ENCODE measurements around the gene OPA1. TPM values are rescaled to one million over a fixed set of nuclear protein-coding genes. Genes with fewer than 3 reads are reported as not detected.

The OPA1 gene
- total and polyA plus RNA-seq, 2 of the 8 experiments (the other 6 are each of a cell fraction or from before 2014, with no cell fraction given) = 20.3 to 109 TPM

DNA sequence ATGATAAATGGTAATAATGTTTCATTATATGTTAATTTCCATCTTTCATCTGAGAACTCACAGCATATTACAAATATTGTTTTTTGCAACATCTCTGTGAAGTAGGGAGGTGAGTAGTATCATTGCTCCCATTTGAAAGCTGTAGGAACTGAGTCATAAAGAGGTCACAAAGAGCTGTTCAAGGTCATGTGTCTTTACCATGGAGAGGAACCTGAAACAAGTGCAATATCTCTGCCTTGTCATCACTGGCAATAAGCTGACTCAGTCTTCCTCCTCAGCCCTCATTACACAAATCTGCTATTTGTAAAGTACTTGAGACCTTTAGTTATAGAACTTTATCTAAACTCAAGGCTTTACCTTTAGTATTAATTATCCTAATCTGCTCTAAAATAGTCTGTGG is 33.9 kb upstream of the OPA1 start:
- FAIRE-seq = no peak
- POLR2A ChIA-PET (ENCODE audit: partially characterized antibody) = no interaction called here

More for the DNA sequence above, 33.9 kb upstream of the OPA1 start:
- Histone ChIP-seq H3K9me3 (ENCODE audit: insufficient read depth in 2 of 2, low read depth in 1 of 2, low read length in 1 of 2) (no peaks in the 10 kb centered on the region), H3K23me2 (ENCODE audit: low read depth, low read length) (no peaks in the 10 kb centered on the region), H2BK20ac (ENCODE audit: low read length) (no peak overlapping the region), H2BK15ac (ENCODE audit: low read length) (no peak overlapping the region), H2AFZ (ENCODE audit: low read length) (no peak overlapping the region), H2BK5ac (ENCODE audit: low read depth, low read length) (no peak overlapping the region), H2BK12ac (ENCODE audit: low read depth, low read length) (no peak overlapping the region), H3K9ac (replicated peaks in 1 of 4; ENCODE audit: extremely low read depth in 1 of 4, low read depth in 3 of 4, low read length in 3 of 4) (no peak overlapping the region), H3K79me1 (ENCODE audit: low read depth, low read length) (no peaks in the 10 kb centered on the region), H3K56ac (replicated peaks; ENCODE audit: insufficient read length, low read depth, low read length) (no peak overlapping the region), H2AK5ac (ENCODE audit: low read depth, low read length) (no peak overlapping the region), H3K14ac (ENCODE audit: insufficient read length) (no peak overlapping the region), H3K4me1 (replicated peaks in 1 of 4; ENCODE audit: control insufficient read depth in 3 of 4, insufficient read depth in 4 of 4, low read length in 3 of 4) (peaks cover 0 to 4% (median 0%) of the 10 kb centered on the region in 4 experiments; a peak in 2 of 7 replicates), H3K4ac (replicated peaks; ENCODE audit: insufficient read length, low read depth, low read length) (no peak overlapping the region), H2BK120ac (replicated peaks; ENCODE audit: low read depth, low read length) (no peak overlapping the region), H3K27me3 (replicated peaks in 1 of 4; ENCODE audit: control insufficient read depth in 3 of 4, extremely low read depth in 1 of 4, insufficient read depth in 3 of 4, low read length in 3 of 4) (no peaks in the 10 kb centered on the region), H3K27ac (ENCODE audit: low read depth, low read length) (no peak overlapping the region), H4K5ac (ENCODE audit: insufficient read length, low read depth, low read length) (no peak overlapping the region), H4K20me1 (replicated peaks in 1 of 2; ENCODE audit: control insufficient read depth in 1 of 2, insufficient read depth in 2 of 2, low read length in 2 of 2) (no peaks in the 10 kb centered on the region), H3K36me3 (ENCODE audit: control insufficient read depth in 2 of 4, insufficient read depth in 4 of 4, low read length in 3 of 4) (no peaks in the 10 kb centered on the region), H4K8ac (ENCODE audit: extremely low read depth, insufficient read depth, low read length) (no peak overlapping the region), H3K18ac (ENCODE audit: extremely low read depth, low read length) (no peak overlapping the region), H4K91ac (replicated peaks; ENCODE audit: insufficient read length, low read length) (no peak overlapping the region), H3K23ac (ENCODE audit: insufficient read length) (no peak overlapping the region), H3K4me3 (ENCODE audit: extremely low read depth in 1 of 4, insufficient read depth in 2 of 4, low read depth in 3 of 4, low read length in 4 of 4) (no peak overlapping the region), H3K79me2 (ENCODE audit: control insufficient read depth in 1 of 2, insufficient read depth in 2 of 2, low read length in 2 of 2) (no peaks in the 10 kb centered on the region), H3K4me2 (ENCODE audit: insufficient read depth in 1 of 2, low read depth in 2 of 2, low read length in 2 of 2) (no peak overlapping the region)
- CTCF ChIA-PET (ENCODE audit: partially characterized antibody) = interaction anchor here (0.6 to 3.8 kb wide), 3 partner anchors 11 to 97 kb away, joined by 3 to 17 read pairs (median 6); no protein-coding TSS in a partner anchor
- DNase-seq (ENCODE audit: low read depth in 1 of 2, low spot score in 2 of 2) = no peak
- TF ChIP-seq GTF2F1 (IDR thresholded peaks at IDR 0.05; ENCODE audit: borderline replicate concordance, low read depth, low read length) = no peak
- TF ChIP-seq RNF2 (IDR thresholded peaks at IDR 0.05; ENCODE audit: borderline replicate concordance, low read depth, low read length, missing control alignments, poor library complexity, severe bottlenecking) = no peak
- no peak for TF ChIP-seq SIX5 (IDR thresholded peaks at IDR 0.05; ENCODE audit: low read depth, low read length)
- no peak for TF ChIP-seq CEBPB (IDR thresholded peaks at IDR 0.05; ENCODE audit: low read depth, low read length)
- TF ChIP-seq CBX5 (IDR thresholded peaks at IDR 0.05; ENCODE audit: low read depth, low read length) = no peak
- TF ChIP-seq FOSL1 (IDR thresholded peaks at IDR 0.05; ENCODE audit: insufficient read depth, low read depth, low read length) = no peak
- no peak for TF ChIP-seq CTBP2 (IDR thresholded peaks at IDR 0.05; ENCODE audit: borderline replicate concordance, insufficient read depth, insufficient read length, low read length)
- TF ChIP-seq, protein P1, sequence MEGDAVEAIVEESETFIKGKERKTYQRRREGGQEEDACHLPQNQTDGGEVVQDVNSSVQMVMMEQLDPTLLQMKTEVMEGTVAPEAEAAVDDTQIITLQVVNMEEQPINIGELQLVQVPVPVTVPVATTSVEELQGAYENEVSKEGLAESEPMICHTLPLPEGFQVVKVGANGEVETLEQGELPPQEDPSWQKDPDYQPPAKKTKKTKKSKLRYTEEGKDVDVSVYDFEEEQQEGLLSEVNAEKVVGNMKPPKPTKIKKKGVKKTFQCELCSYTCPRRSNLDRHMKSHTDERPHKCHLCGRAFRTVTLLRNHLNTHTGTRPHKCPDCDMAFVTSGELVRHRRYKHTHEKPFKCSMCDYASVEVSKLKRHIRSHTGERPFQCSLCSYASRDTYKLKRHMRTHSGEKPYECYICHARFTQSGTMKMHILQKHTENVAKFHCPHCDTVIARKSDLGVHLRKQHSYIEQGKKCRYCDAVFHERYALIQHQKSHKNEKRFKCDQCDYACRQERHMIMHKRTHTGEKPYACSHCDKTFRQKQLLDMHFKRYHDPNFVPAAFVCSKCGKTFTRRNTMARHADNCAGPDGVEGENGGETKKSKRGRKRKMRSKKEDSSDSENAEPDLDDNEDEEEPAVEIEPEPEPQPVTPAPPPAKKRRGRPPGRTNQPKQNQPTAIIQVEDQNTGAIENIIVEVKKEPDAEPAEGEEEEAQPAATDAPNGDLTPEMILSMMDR (IDR thresholded peaks at IDR 0.05; ENCODE audit: control extremely low read depth in 1 of 3, insufficient read depth in 1 of 3, low read depth in 1 of 3, low read length in 3 of 3) = no peak

Data from H1 (cell line).